Stimulated activated CD8-positive, alpha-beta memory T cell treated with anti-CD3 and anti-CD28 coated beads, Interleukin-4, amount 100 ng/mL, for 48 hours (primary cell): Measurements from ENCODE around the gene MBP.

Experiments used
- DNase-seq: peaks from one replicate; pipeline ENCODE4 v3.0.0-alpha.2; 2020

The MBP gene

DNA sequence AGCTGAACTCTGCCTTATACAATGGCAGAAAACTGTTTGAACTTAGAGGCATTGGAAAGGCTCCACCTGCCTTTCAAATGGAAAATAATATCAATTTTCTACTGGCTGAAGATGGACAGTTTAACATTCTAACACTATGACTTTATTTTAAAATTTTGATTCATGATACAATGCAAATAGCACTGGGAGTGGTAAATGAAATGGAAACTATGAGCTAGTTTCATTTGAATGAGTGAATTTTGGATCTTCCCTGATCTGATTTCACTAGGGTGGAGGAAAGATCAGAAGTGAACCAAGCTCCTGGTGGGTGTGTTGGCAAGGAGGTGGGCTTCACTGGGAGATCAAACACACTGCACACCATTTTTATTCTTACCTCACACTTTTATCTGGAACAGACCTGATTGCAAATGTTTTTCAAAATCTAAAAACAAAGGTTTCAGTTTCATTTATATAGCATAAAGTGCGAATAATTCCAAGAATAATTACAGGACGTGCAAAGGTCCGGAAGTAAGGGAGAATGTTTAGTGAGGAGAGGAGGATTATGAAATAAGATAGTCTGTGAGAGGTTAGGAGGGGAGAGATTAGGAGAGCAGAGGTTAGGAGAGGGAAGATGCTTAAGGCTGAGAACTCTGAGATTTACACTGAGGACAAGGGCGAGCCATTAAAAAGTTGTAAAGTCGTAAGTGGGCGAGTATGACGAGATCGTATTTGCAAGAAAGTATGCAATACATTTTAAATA, 18.6 kb upstream of the MBP start:
- DNase-seq = peak; percentile 2

DNA sequence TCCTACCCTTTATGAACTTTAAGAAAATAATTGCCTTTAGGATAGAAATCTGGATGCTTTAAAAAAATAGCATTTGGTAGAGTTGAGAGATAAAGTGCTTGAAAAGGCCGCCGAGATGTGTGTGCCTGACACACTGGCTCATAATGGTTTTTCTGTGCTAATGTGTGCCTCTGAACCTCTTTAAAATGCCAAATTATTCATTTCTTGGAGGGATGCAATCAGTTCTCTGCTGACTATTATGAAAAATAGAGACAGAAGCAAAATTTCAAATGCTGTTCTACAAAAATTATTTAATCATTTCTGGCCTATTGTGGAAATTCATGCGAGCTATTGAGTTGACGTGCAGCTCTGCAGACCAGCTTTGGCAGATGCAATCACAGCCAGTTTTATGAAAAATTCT, 18.0 kb upstream of the MBP start:
- no peak for DNase-seq

DNA sequence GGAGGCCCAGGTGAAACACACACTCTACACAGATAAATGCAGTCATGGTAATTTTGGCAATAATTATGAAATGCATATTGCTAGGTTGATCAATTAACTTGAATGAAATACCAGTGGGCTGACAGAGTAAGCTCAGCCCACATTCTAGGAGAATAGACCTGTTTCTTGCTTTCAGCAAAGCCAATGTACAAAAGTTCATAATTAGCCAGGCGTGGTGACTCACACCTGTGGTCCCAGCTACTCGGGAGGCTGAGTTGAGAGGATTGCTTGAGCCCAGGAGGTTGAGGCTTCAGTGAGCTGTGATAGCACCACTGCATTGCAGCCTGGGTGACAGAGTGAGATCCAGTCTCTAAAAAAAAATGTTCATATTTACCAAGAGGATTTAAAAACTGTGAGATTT, 15.7 kb upstream of the MBP start:
- peak; percentile 24 for DNase-seq

DNA sequence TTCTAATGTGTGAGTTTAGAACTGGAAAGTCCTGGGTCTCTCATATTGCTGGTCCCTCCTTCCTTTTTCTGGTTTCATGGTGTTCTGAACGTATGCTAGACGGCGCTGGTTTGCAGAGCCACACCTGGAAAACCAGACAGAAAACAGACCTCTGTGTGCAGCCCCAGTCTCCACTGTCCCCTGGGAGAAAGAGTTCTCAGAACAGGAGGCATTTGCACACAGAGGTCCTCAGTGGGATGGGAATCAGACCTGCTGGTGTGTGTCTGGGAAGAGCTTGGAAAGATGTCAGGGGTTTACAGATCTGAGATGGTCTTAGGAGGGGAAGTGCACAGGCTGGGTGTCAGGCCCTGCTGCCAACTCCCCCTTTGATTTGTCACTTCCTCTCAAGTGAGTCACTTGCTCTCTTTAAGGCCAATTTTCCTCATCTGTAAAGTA, 14.9 kb upstream of the MBP start:
- peak; percentile 34 for DNase-seq

DNA sequence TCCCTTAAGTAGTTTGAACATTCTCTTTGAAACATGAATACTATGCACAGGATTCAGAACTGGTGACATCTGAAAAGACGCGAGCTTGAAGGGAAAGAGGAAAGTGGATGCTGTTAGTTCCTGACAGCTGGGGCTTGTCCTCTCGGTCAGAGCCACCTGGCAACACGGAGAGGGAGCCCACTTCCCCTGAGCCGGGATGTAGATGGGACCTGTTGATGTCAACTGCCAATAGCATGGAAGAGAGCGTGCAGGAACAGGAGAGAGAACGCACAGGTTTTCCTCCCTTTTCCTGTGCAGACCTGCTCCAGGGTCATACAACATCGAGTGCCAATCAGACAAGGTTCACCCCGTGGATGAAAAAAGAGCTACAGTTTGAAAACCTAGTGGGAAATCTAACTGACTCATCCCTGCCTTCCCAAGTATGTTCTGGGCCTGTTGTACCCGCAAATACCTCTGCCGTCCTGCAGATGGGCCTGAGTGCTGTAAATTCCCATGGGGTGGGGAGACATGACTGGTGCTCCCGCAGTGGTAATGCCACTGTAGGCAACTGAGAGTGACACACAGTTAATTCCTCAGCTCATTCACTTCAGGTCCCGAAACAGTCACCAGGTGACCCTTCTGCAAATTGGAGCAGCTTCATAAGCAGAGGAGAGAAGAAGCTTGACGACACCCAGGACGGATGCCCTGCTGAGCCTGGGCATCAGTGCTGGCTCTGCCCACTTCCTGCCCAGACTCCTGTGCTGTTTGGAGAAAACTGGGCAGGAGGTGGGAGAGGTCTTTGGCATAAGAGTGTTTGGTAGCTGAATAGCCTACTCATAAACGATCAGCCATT, 13.9 kb upstream of the MBP start:
- DNase-seq = peak; percentile 22

DNA sequence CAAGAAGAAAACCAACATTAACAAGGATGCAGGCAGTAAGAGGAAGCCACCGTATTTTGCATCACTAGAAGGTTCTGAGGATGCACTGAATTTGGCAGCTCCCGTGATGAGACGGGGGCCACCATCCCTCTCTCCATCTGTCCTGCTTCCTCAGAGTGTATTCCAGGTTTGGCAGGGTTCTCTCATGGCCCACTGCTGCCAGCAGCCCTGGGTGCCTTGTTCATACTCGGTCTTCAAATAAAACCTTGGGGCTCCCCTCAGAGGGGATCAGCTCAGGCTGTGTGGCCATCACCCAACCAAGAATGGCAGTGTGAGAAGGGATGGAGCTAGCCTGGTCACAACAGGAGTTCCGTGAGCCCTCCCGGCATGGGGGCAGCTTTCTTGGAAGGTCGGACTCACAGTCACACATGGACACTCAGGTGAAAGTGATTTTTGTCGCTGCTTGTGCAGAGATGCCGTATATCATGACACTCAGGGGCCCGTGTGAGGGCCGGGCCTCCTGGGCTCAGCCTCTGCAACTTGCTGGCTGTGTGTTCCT, 12.8 kb upstream of the MBP start:
- peak; percentile 18 for DNase-seq

DNA sequence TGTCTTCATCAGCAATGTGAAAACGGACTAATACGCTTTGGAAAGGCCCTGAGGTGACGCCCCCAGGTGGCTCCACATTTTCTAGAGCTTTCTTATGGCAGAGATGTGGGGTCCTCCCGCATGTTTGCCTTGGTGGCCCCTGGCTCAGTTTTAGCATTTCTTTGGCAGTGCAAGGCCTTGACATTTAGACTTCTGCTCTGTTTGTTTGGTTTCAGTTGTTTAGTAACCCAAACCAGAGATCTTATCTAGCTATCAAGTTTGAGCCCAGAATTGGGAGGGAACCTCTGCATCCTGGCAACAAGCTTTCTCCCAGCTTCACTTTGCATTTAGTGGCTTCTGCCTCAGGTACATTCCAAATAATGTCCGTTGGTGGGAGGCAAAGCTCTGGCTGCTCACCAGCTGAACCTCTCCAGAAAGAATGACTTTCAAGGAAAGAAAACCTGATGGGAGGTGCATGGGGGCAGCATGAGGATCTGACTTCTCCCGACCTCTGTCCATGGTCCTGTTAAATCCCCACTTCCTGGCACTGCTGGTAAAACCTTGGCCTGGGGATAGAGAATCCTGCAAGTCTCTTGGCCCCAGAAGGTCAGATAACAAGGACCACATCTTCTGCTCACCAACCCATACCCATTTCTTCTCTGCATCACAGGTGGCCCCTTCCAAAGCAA, 12.0 kb upstream of the MBP start:
- DNase-seq = peak; percentile 18

DNA sequence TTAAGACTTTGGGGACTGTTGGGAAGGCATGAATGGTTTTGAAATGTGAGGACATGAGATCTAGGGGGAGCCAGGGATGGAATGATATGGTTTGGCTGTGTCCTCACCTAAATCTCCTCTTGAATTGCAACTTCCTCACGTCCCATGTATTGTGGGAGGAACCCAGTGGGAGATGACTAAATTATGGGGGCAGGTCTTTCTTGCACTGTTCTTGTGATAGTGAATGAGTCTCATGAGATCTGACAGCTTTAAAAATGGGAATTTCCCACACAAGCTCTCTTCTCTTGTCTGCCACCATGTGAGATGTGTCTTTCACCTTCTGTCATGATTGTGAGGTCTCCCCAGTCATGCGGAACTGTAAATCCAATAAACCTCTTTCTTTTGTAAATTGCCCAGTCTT, 11.5 kb upstream of the MBP start:
- peak; percentile 3 for DNase-seq

DNA sequence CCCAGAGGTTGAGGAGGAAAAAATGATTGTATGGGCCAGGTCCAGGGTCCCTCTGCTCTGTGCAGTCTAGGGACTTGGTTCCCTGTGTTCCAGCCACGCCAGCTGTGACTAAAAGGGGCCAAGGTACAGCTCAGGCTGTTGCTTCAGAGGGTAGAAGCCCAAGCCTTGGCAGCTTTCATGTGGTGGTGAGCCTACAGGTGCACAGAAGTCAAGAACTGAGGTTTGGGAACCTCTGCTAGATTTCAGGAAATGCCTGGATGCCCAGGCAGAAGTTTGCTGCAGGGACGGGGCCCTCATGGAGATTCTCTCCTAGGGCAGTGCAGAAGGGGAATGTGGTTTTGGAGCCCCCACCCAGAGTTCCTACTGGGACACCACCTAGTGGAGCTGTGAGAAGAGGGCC, 10.6 kb upstream of the MBP start:
- DNase-seq = peak; percentile 23

DNA sequence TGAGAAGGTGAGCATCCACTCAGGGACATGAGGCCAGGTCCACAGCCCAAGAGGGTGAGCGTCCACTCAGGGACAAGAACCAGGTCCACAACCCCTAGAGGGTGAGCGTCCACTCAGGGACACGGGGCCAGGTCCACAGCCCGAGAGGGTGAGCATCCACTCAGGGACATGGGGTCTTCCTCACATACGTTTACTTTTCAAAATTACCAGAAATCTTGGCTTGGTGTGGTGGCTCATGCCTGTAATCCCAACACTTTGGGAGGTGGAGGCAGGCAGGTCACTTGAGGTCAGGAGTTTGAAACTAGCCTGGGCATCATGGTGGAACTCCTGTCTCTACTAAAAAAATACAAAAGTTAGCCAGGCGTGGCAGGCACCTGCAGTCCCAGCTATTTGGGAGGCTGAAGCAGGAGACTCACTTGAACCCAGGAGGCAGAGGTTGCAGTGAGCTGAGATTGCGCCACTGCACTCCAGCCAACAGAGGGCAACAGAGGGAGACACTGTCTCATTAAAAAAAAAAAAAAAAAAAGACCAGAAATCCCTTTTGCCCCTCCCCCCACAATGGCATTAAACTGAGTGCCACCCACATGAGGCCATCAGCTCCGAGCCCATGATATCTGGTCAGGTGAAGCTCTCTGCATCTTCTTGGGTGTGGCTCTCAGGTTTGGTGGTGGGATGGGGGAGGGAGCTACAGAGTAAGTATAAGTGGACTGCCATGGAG, 9.0 kb upstream of the MBP start:
- DNase-seq = peak; percentile 28

DNA sequence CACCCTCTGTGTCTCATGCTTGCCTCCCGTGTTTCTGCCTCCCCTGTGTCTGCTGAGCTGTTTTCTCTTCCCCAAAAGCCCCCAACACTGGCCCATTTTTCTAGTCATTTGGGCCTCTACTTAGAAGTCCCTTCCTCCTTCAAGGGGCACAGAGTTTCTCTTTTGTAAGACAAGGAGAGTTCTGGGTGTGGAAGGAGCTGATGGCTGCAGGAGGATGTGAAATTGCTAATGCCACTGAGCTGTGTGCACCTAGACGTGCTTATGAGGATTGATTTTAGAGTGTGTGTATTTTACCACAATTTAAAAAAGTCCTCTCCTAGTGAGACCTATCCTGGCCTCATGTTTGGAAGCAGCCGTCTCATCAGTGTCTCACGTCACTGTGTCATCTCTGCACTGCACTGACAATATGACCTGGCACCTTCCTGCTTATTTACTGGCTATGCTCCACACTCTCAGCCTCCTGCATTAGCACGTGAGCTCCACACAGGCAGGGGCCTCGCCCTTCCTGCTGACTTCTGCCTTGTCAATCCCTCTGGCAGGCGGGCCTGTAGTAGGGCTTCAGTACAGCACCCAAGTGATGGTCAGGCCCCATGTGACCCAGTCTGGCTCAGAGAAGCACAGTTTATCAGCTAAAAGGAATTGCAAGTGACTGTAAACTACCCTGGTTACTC, 8.0 kb upstream of the MBP start:
- peak; percentile 32 for DNase-seq

DNA sequence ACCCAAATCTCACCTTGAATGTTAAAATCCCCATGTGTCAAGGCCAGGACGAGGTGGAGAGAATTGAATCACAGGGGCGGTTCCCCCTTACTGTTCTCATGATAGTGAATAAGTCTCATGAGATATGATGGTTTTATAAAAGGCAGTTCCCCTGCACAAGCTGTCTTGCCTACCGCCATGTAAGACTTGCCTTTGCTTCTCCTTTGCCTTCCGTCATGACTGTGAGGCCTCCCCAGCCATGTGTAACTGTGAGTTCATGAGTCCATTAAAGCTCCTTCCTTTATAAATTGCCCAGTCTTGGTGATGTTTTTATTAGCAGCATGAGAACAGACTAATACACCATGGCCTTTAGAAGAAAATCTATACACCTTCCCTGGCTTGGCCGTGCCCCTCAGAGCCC, 7.4 kb upstream of the MBP start:
- peak; percentile 13 for DNase-seq

DNA sequence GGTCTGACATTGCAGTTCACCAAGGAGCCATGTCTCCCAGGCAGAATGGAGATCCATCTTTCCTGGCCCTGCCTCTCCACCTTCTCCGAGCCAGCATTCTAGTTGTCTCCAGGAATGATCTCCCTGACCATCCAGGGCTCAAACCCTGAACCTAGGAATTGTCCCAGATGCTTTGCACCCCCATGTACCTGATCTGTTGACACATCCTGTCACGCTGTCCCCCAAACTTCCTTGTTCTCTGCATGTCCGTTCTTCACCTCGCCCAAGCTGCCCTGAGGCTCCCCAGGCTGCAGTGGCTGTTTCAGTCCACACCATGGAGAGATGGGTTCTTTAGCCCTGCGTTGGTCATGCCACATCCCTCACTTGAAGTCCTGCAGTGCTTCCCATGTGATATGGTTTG, 7.0 kb upstream of the MBP start:
- peak; percentile 19 for DNase-seq

DNA sequence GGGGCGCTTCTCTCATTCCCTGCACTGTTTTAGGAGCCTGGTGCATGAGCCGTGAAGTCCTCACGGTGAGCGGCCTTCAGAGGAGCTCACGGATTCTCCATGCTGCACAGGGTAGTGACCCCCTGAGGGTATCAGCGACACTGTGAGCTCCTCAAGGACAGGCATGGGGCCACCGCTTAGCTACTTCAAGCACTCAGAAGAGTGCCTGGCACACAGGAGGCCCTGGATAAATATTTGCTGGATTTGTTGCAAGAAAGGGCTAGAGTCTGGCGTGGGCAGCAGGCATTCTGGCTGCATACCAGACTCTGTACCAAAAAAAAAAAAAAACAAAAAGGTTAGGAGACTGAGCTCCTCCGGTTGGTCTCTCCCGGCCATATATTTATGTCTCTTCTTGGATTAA, 5.7 kb upstream of the MBP start:
- DNase-seq = no peak

DNA sequence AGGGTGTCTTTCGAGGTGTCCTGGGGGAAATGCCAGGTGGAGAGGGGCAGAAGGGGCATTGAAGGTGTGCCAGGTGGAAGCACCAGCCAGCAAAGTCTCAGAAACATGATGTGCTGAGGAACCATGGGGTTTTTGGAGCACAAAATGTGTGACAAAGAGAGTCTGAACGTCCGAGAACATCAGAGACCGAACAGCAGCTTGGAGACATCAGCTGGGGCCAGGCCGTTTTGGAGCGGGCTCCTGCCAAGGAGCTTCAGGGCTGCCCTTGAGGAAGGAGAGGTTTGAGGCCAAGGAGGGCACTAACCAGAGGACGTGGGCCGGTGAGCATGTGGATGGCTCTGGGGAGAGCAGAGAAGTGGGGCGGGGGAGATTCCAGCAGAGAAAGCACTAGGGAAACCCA, 5.3 kb upstream of the MBP start:
- no peak for DNase-seq

DNA sequence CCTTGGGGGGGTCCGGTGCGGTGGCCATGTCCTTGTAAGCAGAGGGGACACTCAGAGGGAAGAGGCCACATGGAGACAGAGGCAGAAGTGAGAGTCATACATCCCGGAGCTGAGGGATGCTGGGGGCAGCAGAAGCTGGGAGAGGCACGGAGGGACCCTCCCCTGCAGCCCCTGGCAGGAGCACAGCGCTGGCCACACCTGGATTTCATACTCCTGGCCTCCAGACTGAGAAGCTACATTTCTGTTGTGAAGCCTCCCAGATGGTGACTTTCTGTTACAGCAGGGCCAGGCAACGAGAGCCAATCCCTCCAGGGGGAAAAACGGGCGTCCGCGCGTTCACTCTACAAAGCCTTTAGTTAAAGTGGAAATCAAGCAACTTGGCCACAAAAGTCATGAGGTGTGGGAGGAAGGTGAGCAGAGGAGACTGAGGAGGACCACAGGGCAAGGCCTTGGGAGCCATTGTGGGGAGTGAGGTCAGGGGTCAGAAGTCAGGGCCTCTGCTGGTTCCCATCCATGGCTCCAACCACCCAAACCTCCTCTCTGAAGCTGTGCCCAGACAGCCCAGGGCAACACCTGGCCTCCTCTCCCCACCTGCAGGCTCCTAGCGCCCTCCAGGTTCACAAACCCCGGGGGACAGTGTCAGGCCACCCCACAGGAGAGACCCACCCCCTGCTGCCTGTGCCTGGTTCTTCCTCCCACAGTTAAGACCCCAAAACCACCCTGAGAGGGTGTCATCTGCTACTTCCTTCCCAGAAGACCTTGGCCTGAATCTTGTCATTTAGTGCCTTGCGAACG, 4.5 kb upstream of the MBP start:
- DNase-seq = no peak

DNA sequence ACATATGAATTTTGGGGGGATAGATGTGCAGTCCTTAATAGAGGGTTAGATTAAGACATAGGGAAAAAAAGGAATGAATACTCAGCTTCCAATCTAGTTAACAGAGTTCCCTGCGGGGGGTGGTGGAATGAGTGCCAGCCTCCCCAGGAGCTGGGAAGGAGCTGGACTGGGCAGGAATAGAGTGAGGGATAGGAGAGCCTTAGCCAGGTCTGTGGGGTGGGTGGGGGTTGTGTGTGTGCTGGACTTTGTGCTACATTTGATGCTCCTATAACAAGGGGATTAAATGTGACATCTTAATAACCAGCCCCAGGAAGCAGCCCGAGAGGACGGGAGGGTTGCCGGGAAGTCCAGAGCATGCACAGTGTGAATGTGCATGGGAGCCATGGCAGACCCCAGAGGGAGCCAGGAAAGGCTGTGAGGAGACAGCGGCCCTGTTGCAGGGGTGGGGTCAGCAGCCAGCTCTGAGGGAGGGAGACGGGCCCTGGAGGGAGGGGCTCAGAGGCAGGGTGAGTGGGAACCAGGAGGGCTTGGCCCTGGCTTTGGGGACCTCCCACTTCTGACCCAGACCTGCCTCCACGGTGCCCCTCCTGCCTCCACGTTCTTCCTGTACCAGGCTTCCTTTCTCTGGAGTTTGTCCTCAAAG, 3.6 kb upstream of the MBP start:
- DNase-seq = no peak

DNA sequence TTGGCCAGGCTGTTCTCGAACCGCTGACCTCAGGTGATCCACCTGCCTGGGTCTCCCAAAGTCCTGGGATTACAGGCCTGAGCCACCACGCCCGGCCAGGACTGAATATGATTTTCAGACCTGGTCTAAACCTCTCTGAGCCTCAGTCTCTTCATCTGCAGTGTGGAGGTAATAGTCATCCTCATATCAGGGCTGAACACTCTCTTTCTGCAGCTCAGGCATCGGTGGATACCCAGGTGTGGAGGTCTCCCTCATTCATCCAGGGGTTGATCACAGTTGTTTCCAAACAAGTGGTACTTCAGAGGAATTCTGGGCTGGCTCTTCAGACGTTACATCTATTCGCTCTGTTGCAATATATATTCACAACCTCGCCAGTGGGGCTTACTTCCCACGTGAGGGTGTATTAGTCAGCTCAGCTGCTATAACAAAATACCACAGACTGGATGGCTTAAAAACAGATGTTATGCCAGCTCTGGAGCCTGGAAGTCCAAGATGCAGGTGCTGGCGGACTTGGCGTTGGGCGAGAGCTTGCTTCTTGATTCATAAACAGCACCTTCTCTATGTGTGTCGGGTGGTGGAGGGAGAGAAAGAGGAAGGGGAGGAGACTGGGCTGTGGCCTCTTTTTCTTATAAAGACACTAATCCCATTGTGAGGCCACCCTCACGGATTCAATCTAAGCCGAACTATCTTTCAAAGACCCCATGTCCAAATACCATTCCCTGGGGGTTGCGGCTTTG, 2.9 kb upstream of the MBP start:
- no peak for DNase-seq

DNA sequence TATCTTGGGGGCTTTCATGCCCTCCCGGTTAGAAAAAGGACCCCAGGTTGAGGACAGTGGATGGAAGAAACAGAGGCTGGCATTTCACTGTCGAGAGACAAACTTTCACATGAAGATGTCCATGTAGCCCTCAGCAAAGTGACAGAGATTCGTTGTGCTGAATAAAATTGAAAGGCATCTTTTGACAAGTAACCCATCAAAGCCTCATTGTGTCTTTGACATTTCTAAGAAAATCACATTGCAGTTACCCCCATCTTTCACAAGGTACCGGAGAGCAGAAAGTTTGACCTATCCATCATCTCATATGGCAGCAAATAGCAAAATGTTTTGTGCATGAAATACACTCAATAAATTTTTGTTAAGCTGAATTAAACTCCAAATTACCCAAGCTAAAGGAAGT, 2.0 kb upstream of the MBP start:
- DNase-seq = no peak

DNA sequence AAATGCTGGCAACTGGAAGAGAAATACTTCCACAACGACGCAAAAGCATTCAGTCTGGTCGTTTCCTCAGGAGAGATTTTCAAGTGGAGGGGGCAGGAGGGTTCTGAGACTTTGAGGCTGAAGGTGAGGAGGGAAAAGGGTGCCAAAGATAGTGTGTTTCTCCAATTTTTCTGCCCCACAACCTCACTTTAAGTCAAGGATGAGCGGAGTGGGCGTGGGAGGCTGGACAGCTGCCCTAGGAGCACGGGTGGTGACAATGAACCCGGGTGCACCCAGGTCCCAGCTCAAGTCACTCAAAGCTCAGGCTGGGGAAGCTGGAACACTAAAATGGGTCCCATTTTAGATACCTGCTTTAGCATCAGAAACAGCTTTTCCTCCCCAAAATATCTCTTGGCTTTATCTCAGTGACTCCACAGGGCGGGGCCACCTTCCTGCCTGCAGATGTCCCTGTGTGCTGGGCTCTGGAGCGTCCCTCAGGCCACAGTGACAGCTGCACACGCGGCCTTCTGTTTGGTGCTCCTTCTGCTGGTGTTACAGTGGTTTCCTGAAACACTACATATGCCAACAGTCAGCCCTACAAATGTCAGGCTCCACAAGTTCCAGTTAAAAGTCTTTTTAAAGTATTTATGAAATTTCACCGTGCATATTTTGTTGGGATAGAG, 1.4 kb upstream of the MBP start:
- DNase-seq = no peak
